ENCODE results near the gene USP2.

Gene USP2

GRCh38 chr11:119374632-119375336 is 6.7 kb downstream of the USP2 start:
- Histone ChIP-seq H3K27ac (no peak overlapping the region), H3K4me3 (ENCODE audit: low read depth in 1 of 2, low read length in 1 of 2) (no peak overlapping the region), H3K4me1 (ENCODE audit: control insufficient read depth in 1 of 2, insufficient read depth in 1 of 2, low read depth in 1 of 2, low read length in 1 of 2) (no peaks in the 10 kb centered on the region), H3K27me3 (peaks cover 5% of the 10 kb centered on the region), H3K36me3 (no peaks in the 10 kb centered on the region), H3K9me3 (no peaks in the 10 kb centered on the region)
- TF ChIP-seq CTCF (IDR thresholded peaks at IDR 0.05): no peak

GRCh38 chr11:119373921-119374631 is 7.4 kb downstream of the USP2 start:
- H3K27me3 ChIP-seq: peaks cover 1% of the 10 kb centered on the region
- no peak overlapping the region for H3K27ac ChIP-seq
- H3K4me3 ChIP-seq (ENCODE audit: low read depth in 1 of 2, low read length in 1 of 2): no peak overlapping the region
- H3K9me3 ChIP-seq: no peaks in the 10 kb centered on the region
- H3K4me1 ChIP-seq (ENCODE audit: control insufficient read depth in 1 of 2, insufficient read depth in 1 of 2, low read depth in 1 of 2, low read length in 1 of 2): no peaks in the 10 kb centered on the region
- no peaks in the 10 kb centered on the region for H3K36me3 ChIP-seq
- peak; percentile 19 for TF ChIP-seq CTCF (IDR thresholded peaks at IDR 0.05)

GRCh38 chr11:119373059-119373920 is 8.2 kb downstream of the USP2 start:
- H3K27ac ChIP-seq: no peak overlapping the region
- no peaks in the 10 kb centered on the region for H3K36me3 ChIP-seq
- H3K27me3 ChIP-seq: peaks cover 9% of the 10 kb centered on the region
- H3K4me3 ChIP-seq (ENCODE audit: low read depth in 1 of 2, low read length in 1 of 2): no peak overlapping the region
- H3K9me3 ChIP-seq: no peaks in the 10 kb centered on the region
- no peak for TF ChIP-seq CTCF (IDR thresholded peaks at IDR 0.05)
- H3K4me1 ChIP-seq (ENCODE audit: control insufficient read depth in 1 of 2, insufficient read depth in 1 of 2, low read depth in 1 of 2, low read length in 1 of 2): no peaks in the 10 kb centered on the region

GRCh38 chr11:119372260-119373058 is 9.0 kb downstream of the USP2 start:
- no peaks in the 10 kb centered on the region for H3K4me1 ChIP-seq (ENCODE audit: control insufficient read depth in 1 of 2, insufficient read depth in 1 of 2, low read depth in 1 of 2, low read length in 1 of 2)
- H3K27ac ChIP-seq: no peak overlapping the region
- H3K27me3 ChIP-seq: peaks cover 18% of the 10 kb centered on the region
- H3K9me3 ChIP-seq: no peaks in the 10 kb centered on the region
- TF ChIP-seq CTCF (IDR thresholded peaks at IDR 0.05): no peak
- no peaks in the 10 kb centered on the region for H3K36me3 ChIP-seq
- H3K4me3 ChIP-seq (ENCODE audit: low read depth in 1 of 2, low read length in 1 of 2): no peak overlapping the region

GRCh38 chr11:119371778-119372182 is 9.7 kb downstream of the USP2 start:
- Histone ChIP-seq H3K4me1 (ENCODE audit: control insufficient read depth in 1 of 2, insufficient read depth in 1 of 2, low read depth in 1 of 2, low read length in 1 of 2) (no peaks in the 10 kb centered on the region), H3K27ac (no peak overlapping the region), H3K4me3 (ENCODE audit: low read depth in 1 of 2, low read length in 1 of 2) (no peak overlapping the region), H3K27me3 (peaks cover 24% of the 10 kb centered on the region), H3K36me3 (no peaks in the 10 kb centered on the region), H3K9me3 (no peaks in the 10 kb centered on the region)
- no peak for TF ChIP-seq CTCF (IDR thresholded peaks at IDR 0.05)
